HFFc6 (cell line): ENCODE results near the gene KRTAP10-7. TPM values are rescaled to one million over a fixed set of nuclear protein-coding genes. Genes with fewer than 3 reads are reported as not detected.
"Not testable (repeated sequence)": the region's sequence is repeated elsewhere in the genome, so short reads cannot be mapped to it uniquely, and the experiment has no call there.

Source experiments
- DNase-seq: peaks from one replicate; pipeline ENCODE4 v3.0.0-alpha.2; 2018
- H3K27ac Mint-ChIP-seq: 2 replicates; pipeline ENCODE4 v1.8.0; 2020; ENCODE audit warnings: mild to moderate bottlenecking, mixed read lengths
- H3K27me3 Mint-ChIP-seq: 2 replicates; pipeline ENCODE4 v1.8.0; 2021; ENCODE audit warnings: mild to moderate bottlenecking, moderate library complexity, mixed read lengths; ENCODE audit not compliant: insufficient read depth
- H3K36me3 Mint-ChIP-seq: 2 replicates; pipeline ENCODE4 v1.8.0; 2021; ENCODE audit warnings: low read depth, mixed read lengths
- H3K4me1 Mint-ChIP-seq: 2 replicates; pipeline ENCODE4 v1.8.0; 2020; ENCODE audit warnings: low read depth, mixed read lengths
- H3K4me3 Mint-ChIP-seq: 2 replicates; pipeline ENCODE4 v1.8.0; 2020; ENCODE audit warnings: mild to moderate bottlenecking, moderate library complexity, mixed read lengths
- H3K9me3 Mint-ChIP-seq: 2 replicates; pipeline ENCODE4 v1.8.0; 2020; ENCODE audit warnings: mild to moderate bottlenecking, mixed read lengths
- CTCF ChIP-seq: fragments of 200-600 bp; sonication (generic); IDR thresholded peaks from 2 replicates; pipeline ENCODE4 v1.5.0; 2021; ENCODE audit warnings: antibody characterized with exemption, mild to moderate bottlenecking
- total RNA-seq, 6 experiments: library from RNA; stranded (reverse); fragmentation: NEBNext Ultra II Directional; extraction: Animal tissue kit (Norgen Biotek cat#: 25700); gene quantifications; 2 replicates in 1 of 6; 3 replicates in 5 of 6; pipeline ENCODE4 v1.2.3, GENCODE V29; 2021

Gene KRTAP10-7
- total RNA-seq, 6 experiments from 2014 or later, result not detected

- no peaks in the 10 kb centered on the region for H3K4me1 Mint-ChIP-seq
- no peak overlapping the region for H3K27ac Mint-ChIP-seq
- peaks cover 3% of the 10 kb centered on the region for H3K27me3 Mint-ChIP-seq
- TF ChIP-seq CTCF, result no peak
- H3K9me3 Mint-ChIP-seq, result peaks cover 54% of the 10 kb centered on the region
- no peak for DNase-seq
- H3K4me3 Mint-ChIP-seq, result no peak overlapping the region
- H3K36me3 Mint-ChIP-seq, result peaks cover 9% of the 10 kb centered on the region; the same call in 1 of the 2 replicates
These were observed 25.4 kb downstream of the KRTAP10-7 start for GRCh38 chr21:44625756-44626155.

GRCh38 chr21:44626262-44626661, 25.9 kb downstream of the KRTAP10-7 start:
- Mint-ChIP-seq H3K27me3 (peaks cover 3% of the 10 kb centered on the region), H3K27ac (no peak overlapping the region), H3K4me3 (no peak overlapping the region), H3K9me3 (peaks cover 56% of the 10 kb centered on the region), H3K36me3 (peaks cover 14% of the 10 kb centered on the region; the same call in 1 of the 2 replicates), H3K4me1 (no peaks in the 10 kb centered on the region)
- TF ChIP-seq CTCF, result no peak
- DNase-seq, result no peak

GRCh38 chr21:44626673-44627143, 26.3 kb downstream of the KRTAP10-7 start, which contains the start of gene KRTAP10-9:
KRTAP10-9 (plus strand) TSS chr21:44627093; CDS start chr21:44627172, 79 bp downstream.
- Mint-ChIP-seq H3K36me3 (peaks cover 15% of the 10 kb centered on the region; the same call in 1 of the 2 replicates), H3K4me3 (no peak within 1 kb of the TSS), H3K4me1 (no peaks in the 10 kb centered on the region), H3K27me3 (peaks cover 3% of the 10 kb centered on the region), H3K27ac (no peak within 1 kb of the TSS), H3K9me3 (peaks cover 61% of the 10 kb centered on the region)
- no peak for TF ChIP-seq CTCF
- no peak for DNase-seq

- not testable (repeated sequence) for H3K27me3 Mint-ChIP-seq, DNase-seq
- peaks cover 20% of the 10 kb centered on the region; the same call in 1 of the 2 replicates for H3K36me3 Mint-ChIP-seq
These were observed 26.9 kb downstream of the KRTAP10-7 start for GRCh38 chr21:44627181-44627822.

GRCh38 chr21:44627831-44628233, 27.4 kb downstream of the KRTAP10-7 start:
- peaks cover 20% of the 10 kb centered on the region; the same call in 1 of the 2 replicates for H3K36me3 Mint-ChIP-seq
- not testable (repeated sequence) for H3K27ac Mint-ChIP-seq, H3K27me3 Mint-ChIP-seq, H3K4me1 Mint-ChIP-seq, DNase-seq, H3K4me3 Mint-ChIP-seq
- peaks cover 69% of the 10 kb centered on the region for H3K9me3 Mint-ChIP-seq

More at GRCh38 chr21:44627181-44627822, 26.9 kb downstream of the KRTAP10-7 start:
- not testable (repeated sequence) for H3K27ac Mint-ChIP-seq, H3K4me1 Mint-ChIP-seq, H3K4me3 Mint-ChIP-seq
- peaks cover 67% of the 10 kb centered on the region for H3K9me3 Mint-ChIP-seq

GRCh38 chr21:44628707-44629391, 28.5 kb downstream of the KRTAP10-7 start:
- no peak for TF ChIP-seq CTCF
- no peaks in the 10 kb centered on the region for H3K4me1 Mint-ChIP-seq
- H3K9me3 Mint-ChIP-seq, result peaks cover 58% of the 10 kb centered on the region
- peaks cover 3% of the 10 kb centered on the region for H3K27me3 Mint-ChIP-seq
- H3K27ac Mint-ChIP-seq, result no peak overlapping the region
- DNase-seq, result no peak
- no peak overlapping the region for H3K4me3 Mint-ChIP-seq
- H3K36me3 Mint-ChIP-seq, result peaks cover 14% of the 10 kb centered on the region; the same call in 1 of the 2 replicates
